ENCODE data around the gene CDH4. TPM values are rescaled to one million over a fixed set of nuclear protein-coding genes. Genes with fewer than 3 reads are reported as not detected.

CDH4 gene
- total RNA-seq, 1 experiment from 2014 or later, result not detected

- no TSS peak for BruUV-seq (replicated peaks)
Observed at GRCh38 chr20:61932711-61933480, 680.8 kb downstream of the CDH4 start.

GRCh38 chr20:61933481-61933950, 681.5 kb downstream of the CDH4 start:
- Histone ChIP-seq H3K27me3 (ENCODE audit: insufficient read depth, low read depth) (peaks cover 92% of the 10 kb centered on the region), H3K4me1 (replicated peaks; ENCODE audit: insufficient read depth) (no peaks in the 10 kb centered on the region), H3K4me2 (no peak overlapping the region), H3F3A (ENCODE audit: insufficient read depth, low read depth) (no peaks in the 10 kb centered on the region), H4K20me1 (ENCODE audit: insufficient read depth) (0 out of 2 replicates have a peak, but pooled peaks cover 4% of the 10 kb centered on the region), H3K4me3 (no peak overlapping the region), H3K79me2 (ENCODE audit: low read depth) (no peaks in the 10 kb centered on the region), H3K36me3 (ENCODE audit: low read depth) (no peaks in the 10 kb centered on the region), H3K9me2 (ENCODE audit: insufficient read depth) (no peaks in the 10 kb centered on the region), H3K9me3 (ENCODE audit: insufficient read depth, low read depth) (no peaks in the 10 kb centered on the region), H2AFZ (no peak overlapping the region), H3K27ac (no peak overlapping the region)
- CTCF ChIA-PET, result no interaction called here
- TF ChIP-seq, protein P1, sequence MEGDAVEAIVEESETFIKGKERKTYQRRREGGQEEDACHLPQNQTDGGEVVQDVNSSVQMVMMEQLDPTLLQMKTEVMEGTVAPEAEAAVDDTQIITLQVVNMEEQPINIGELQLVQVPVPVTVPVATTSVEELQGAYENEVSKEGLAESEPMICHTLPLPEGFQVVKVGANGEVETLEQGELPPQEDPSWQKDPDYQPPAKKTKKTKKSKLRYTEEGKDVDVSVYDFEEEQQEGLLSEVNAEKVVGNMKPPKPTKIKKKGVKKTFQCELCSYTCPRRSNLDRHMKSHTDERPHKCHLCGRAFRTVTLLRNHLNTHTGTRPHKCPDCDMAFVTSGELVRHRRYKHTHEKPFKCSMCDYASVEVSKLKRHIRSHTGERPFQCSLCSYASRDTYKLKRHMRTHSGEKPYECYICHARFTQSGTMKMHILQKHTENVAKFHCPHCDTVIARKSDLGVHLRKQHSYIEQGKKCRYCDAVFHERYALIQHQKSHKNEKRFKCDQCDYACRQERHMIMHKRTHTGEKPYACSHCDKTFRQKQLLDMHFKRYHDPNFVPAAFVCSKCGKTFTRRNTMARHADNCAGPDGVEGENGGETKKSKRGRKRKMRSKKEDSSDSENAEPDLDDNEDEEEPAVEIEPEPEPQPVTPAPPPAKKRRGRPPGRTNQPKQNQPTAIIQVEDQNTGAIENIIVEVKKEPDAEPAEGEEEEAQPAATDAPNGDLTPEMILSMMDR (conservative IDR thresholded peaks at IDR 0.05), result no peak
- TF ChIP-seq EZH2 (IDR thresholded peaks at IDR 0.05; ENCODE audit: low read depth), result no peak
- BruUV-seq (replicated peaks), result no TSS peak
- intact Hi-C loops (cut with micrococcal nuclease; ENCODE audit: unreplicated experiment), result no loop called here
- POLR2A ChIA-PET (ENCODE audit: unreplicated experiment), result no interaction called here
- DNase-seq, result no peak

More at GRCh38 chr20:61932711-61933480, 680.8 kb downstream of the CDH4 start:
- Histone ChIP-seq H3K27me3 (ENCODE audit: insufficient read depth, low read depth) (peaks cover 85% of the 10 kb centered on the region), H3K9me2 (ENCODE audit: insufficient read depth) (no peaks in the 10 kb centered on the region), H3K4me3 (no peak overlapping the region), H3K9me3 (ENCODE audit: insufficient read depth, low read depth) (no peaks in the 10 kb centered on the region), H3K36me3 (ENCODE audit: low read depth) (no peaks in the 10 kb centered on the region), H3F3A (ENCODE audit: insufficient read depth, low read depth) (no peaks in the 10 kb centered on the region), H3K79me2 (ENCODE audit: low read depth) (no peaks in the 10 kb centered on the region), H3K27ac (no peak overlapping the region), H4K20me1 (ENCODE audit: insufficient read depth) (0 out of 2 replicates have a peak, but pooled peaks cover 4% of the 10 kb centered on the region), H2AFZ (no peak overlapping the region), H3K4me1 (replicated peaks; ENCODE audit: insufficient read depth) (no peaks in the 10 kb centered on the region), H3K4me2 (no peak overlapping the region)
- TF ChIP-seq EZH2 (IDR thresholded peaks at IDR 0.05; ENCODE audit: low read depth), result no peak
- TF ChIP-seq, protein P1 (conservative IDR thresholded peaks at IDR 0.05), result no peak
- CTCF ChIA-PET, result no interaction called here
- intact Hi-C loops (cut with micrococcal nuclease; ENCODE audit: unreplicated experiment), result no loop called here
- DNase-seq, result no peak
- POLR2A ChIA-PET (ENCODE audit: unreplicated experiment), result no interaction called here

GRCh38 chr20:61933951-61934715, 682.1 kb downstream of the CDH4 start:
- Histone ChIP-seq H3K4me2 (no peak overlapping the region), H3K79me2 (ENCODE audit: low read depth) (no peaks in the 10 kb centered on the region), H3K27me3 (ENCODE audit: insufficient read depth, low read depth) (peaks cover 96% of the 10 kb centered on the region), H3K4me3 (no peak overlapping the region), H3K4me1 (replicated peaks; ENCODE audit: insufficient read depth) (no peaks in the 10 kb centered on the region), H2AFZ (no peak overlapping the region), H3K9me2 (ENCODE audit: insufficient read depth) (no peaks in the 10 kb centered on the region), H3K36me3 (ENCODE audit: low read depth) (no peaks in the 10 kb centered on the region), H3K27ac (no peak overlapping the region), H3F3A (ENCODE audit: insufficient read depth, low read depth) (no peaks in the 10 kb centered on the region), H3K9me3 (ENCODE audit: insufficient read depth, low read depth) (no peaks in the 10 kb centered on the region), H4K20me1 (ENCODE audit: insufficient read depth) (0 out of 2 replicates have a peak, but pooled peaks cover 4% of the 10 kb centered on the region)
- no peak for DNase-seq
- TF ChIP-seq EZH2 (IDR thresholded peaks at IDR 0.05; ENCODE audit: low read depth), result no peak
- TF ChIP-seq, protein P1 (conservative IDR thresholded peaks at IDR 0.05), result no peak
- BruUV-seq (replicated peaks), result no TSS peak
- intact Hi-C loops (cut with micrococcal nuclease; ENCODE audit: unreplicated experiment), result no loop called here
- ChIA-PET CTCF (no interaction called here), POLR2A (ENCODE audit: unreplicated experiment) (interaction anchor here (0.6 kb wide), 1 partner anchor 1684 kb away, joined by 3 read pairs; no protein-coding TSS in a partner anchor)
